Testis (tissue), 2 donors: ENCODE data around the gene CDH13.

Experiments
- CTCF ChIP-seq, 3 experiments: fragments of 450-650 bp in 2 of 3; fragments of 200-600 bp in 1 of 3; sonication (generic) in 1 of 3; IDR thresholded peaks; one replicate each; pipeline ENCODE4 v1.5.1; 2016 to 2019; ENCODE audit warnings: antibody characterized with exemption in 3 of 3, mild to moderate bottlenecking in 2 of 3, moderate library complexity in 1 of 3
- POLR2A ChIP-seq: fragments of 450-650 bp; IDR thresholded peaks from one replicate; pipeline ENCODE4 v1.6.1; 2017; ENCODE audit warnings: antibody characterized with exemption, mild to moderate bottlenecking, moderate library complexity

- TF ChIP-seq CTCF (IDR thresholded peaks at IDR 0.05) = no peak
- no peak for TF ChIP-seq POLR2A
These were observed 922.8 kb downstream of the CDH13 start for GRCh38 chr16:83549316-83550182.
